HG03135 (cell line): ENCODE data around the gene MAP3K5.
"Not testable (repeated sequence)": the region's sequence is repeated elsewhere in the genome, so short reads cannot be mapped to it uniquely, and the experiment has no call there.

Experiments
- ATAC-seq: cut with Tn5 transposase; IDR thresholded peaks from one replicate; pipeline ENCODE4 v1.9.1; 2021; ENCODE audit warnings: mild to moderate bottlenecking, moderate library complexity; ENCODE audit not compliant: unreplicated experiment

The MAP3K5 gene

GRCh38 chr6:136772685-136773472, 19.4 kb downstream of the MAP3K5 start:
- peak; percentile 78 for ATAC-seq

- no peak for ATAC-seq
These were observed 21.0 kb downstream of the MAP3K5 start for GRCh38 chr6:136771306-136771705.

GRCh38 chr6:136769759-136770158, 22.5 kb downstream of the MAP3K5 start:
- ATAC-seq = no peak

- ATAC-seq = no peak
These were observed 23.2 kb downstream of the MAP3K5 start for GRCh38 chr6:136769124-136769523.

- ATAC-seq = no peak
These were observed 24.5 kb downstream of the MAP3K5 start for GRCh38 chr6:136767570-136768309.

GRCh38 chr6:136767103-136767502, 25.2 kb downstream of the MAP3K5 start:
- ATAC-seq = no peak

GRCh38 chr6:136766274-136766673, 26.0 kb downstream of the MAP3K5 start:
- ATAC-seq = no peak

GRCh38 chr6:136764517-136764993, 27.7 kb downstream of the MAP3K5 start:
- peak; percentile 43 for ATAC-seq

GRCh38 chr6:136763716-136764516, 28.4 kb downstream of the MAP3K5 start:
- peak; percentile 35 for ATAC-seq

- ATAC-seq = no peak
These were observed 29.0 kb downstream of the MAP3K5 start for GRCh38 chr6:136763255-136763654.

GRCh38 chr6:136762022-136762975, 30.0 kb downstream of the MAP3K5 start:
- no peak for ATAC-seq

- no peak for ATAC-seq
These were observed 30.9 kb downstream of the MAP3K5 start for GRCh38 chr6:136761227-136761922.

- ATAC-seq = not testable (repeated sequence)
These were observed 31.5 kb downstream of the MAP3K5 start for GRCh38 chr6:136760781-136761180.

GRCh38 chr6:136757150-136757549, 35.1 kb downstream of the MAP3K5 start:
- ATAC-seq = no peak

GRCh38 chr6:136754820-136755219, 37.5 kb downstream of the MAP3K5 start:
- ATAC-seq = no peak

- ATAC-seq = no peak
These were observed 38.7 kb downstream of the MAP3K5 start for GRCh38 chr6:136753624-136754023.

GRCh38 chr6:136752554-136752953, 39.7 kb downstream of the MAP3K5 start:
- ATAC-seq = no peak

- peak; percentile 13 for ATAC-seq
These were observed 40.3 kb downstream of the MAP3K5 start for GRCh38 chr6:136751991-136752390.

GRCh38 chr6:136751522-136751956, 40.7 kb downstream of the MAP3K5 start:
- peak; percentile 91 for ATAC-seq
